ENCODE data around the gene KRT85.
"Not testable (repeated sequence)": the region's sequence is repeated elsewhere in the genome, so short reads cannot be mapped to it uniquely, and the experiment has no call there.

KRT85 gene

DNA sequence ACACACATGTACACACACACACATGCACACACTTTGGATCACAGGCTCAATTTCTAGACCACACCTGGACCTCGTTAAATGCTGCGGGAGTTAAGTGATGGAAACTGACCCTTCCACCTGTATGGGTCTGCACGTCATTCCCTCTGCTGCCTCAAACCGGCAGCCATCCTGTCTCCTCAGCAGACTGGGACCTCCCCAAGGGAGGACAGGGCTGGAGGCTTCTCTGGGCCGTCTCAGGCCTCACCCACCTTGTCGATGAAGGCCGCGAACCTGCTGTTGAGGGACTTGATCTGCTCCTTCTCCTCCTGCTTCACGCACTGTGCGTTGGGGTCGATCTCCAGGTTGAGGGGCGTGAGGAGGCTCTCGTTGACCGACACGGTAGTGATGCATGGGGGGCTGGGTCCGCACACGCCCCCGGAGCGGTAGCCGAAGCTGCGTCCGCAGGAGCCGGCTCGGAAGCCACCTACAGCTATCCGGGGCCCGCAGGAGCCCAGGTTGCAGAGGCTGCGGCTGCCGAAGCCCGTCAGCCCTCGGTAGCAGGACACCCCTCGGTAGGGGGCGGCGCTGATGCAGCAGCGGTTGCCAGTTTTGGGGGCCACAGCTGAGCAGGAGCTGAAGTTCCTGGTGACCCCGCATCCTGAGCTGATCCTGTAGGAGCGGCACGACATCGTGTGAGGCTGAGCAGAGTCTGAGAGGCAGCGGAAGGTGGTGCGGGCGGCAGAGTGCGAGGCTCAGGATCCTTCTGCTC is at the start of gene KRT85:
TSS of gene KRT85 (minus strand) at position 744 of the 748 bp plus-strand sequence. CDS start at position 668, 76 bp downstream.
- no peak for DNase-seq

DNA sequence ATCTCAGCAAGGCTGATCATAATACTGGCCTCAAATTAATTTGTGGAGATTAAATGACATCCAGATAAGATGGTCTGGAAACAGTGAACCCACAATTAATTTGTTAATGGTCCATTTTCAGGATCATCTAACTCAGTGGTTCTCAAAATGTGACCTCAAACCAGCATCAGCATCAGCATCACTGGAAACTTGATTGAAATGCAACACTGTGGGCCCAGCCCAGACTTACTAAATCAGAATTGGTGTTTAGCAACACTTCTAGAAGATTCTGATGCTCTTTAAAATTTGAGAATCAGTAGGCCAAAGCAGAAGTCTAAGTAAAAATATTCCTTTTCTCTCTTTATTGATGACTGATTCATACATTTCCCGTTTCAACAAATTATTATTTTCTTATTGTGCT is 49.5 kb upstream of the KRT85 start:
- DNase-seq: no peak

DNA sequence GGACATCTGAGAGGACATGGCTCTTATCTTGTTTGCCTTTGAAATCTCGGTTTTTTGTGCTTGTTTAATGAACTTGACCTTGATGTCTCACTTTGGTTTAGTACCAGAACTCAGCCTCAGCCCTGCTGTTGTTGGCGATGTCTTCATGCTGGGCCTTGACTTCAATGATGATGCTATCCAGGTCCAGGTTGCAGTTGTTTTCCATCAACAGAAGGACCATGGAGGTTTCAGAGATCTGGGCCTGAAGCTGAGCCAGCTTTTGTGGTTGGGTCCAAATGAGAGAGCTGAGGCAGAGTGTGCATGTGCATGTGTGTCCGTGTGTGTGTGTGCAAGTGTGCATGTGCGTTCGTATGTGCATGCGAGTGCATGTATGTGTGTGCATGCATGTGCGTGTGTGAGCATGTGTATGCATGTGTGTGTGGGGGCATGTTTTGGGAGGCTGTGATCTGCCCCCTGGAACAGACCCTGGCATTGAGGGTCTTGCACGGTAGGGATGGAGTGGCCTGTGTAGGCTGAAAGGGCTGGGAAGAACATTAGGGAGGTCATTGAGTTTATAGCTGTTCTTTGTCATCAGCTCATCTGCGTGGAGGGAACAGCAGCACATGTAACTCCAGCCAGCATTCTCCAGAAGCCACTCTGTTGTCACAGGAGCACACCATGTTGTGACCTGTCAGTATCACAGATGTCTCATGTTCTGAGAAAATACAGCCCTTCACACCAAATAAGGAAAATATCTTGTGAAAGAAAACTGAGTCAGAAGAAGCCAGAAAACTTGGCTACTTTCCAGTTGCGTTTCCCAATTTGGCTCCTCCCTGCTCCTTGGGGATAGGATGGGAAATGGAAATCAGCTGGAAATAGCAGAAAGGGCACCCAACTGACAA is 48.8 kb upstream of the KRT85 start:
- DNase-seq: no peak

DNA sequence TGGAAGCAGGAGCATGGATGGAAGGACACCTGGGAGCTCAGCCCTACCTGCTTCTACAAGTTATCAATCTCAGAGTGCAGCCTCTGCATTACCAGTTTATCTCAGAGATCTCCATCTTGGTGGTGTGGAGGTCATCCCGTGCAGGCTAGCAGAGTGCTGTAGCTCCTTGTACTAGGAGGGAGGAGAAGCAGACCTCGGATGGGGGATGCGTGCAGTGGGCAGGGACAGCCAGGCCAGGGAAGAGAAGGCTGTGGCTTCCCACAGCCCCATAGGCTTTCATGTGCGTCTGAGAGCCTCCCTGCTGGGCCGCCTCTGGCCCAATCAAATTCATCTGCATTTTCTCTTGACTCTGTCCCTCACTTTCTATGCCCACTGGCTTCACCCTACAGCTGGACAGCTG is 47.7 kb upstream of the KRT85 start:
- DNase-seq: no peak

DNA sequence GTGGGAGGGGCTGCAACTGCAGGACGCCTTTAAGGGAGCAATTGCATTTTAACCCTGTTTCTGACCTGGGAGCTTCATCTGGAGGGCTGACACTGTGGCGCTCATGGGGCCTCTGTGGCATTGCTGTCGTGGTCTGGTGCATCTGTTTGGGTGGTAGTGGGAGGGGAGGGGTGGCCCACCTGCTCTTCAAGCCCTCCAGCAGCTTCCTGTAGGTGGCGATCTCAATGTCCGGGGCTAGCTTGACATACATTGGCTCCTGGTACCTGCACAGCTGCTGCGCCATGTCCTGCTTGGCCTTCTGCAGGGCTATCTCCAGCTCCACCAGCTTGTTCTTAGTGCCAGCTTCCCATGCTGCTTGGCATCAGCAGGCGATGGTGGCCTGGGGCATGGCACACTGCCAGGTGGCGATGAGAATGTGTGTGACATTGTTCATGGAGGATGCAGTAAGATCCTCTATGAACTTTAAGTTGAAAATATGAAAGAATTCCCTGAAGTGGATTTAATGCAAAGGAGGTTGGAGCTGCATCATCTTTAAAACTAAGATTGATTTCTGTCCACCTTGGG is 46.6 kb upstream of the KRT85 start:
- DNase-seq: no peak

DNA sequence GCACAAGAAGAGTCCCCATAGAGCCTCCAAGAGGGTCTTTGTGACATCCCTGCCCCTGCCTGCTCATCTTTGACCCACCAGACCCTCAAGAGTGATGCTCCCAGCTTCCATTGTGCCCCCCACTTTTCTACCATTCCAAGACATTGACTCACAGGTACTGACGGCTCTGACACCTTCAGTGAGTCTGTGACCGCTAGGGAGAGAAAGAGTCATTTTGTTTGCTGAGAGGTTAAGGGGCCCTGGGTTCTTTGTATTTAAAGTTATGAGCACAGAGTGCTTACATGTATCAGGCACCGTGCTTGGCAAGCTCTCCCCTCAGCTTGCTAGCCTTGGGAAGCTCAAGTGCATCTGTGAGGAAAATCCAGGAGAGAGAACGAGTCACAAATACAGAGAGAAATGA is 45.9 kb upstream of the KRT85 start:
- no peak for DNase-seq

DNA sequence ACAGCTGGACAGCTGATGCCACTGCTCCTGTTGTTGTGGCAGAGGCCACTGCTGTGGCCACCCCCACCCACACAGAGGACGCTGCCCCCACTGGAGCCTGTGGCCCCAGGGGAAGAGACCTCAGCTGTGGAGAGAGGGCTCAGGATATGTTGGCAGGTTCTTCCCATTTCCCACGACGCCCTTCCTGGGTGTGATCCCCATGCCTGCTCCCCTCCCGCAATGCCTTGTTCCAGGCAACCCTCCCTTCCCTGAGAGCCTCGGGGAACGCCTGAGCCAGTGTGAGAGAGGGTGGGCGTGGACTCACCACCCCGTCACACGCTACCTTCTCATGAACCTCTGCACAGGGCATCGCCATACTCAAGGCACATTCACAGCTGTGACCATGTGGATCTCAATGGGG is 44.5 kb upstream of the KRT85 start:
- DNase-seq: no peak

DNA sequence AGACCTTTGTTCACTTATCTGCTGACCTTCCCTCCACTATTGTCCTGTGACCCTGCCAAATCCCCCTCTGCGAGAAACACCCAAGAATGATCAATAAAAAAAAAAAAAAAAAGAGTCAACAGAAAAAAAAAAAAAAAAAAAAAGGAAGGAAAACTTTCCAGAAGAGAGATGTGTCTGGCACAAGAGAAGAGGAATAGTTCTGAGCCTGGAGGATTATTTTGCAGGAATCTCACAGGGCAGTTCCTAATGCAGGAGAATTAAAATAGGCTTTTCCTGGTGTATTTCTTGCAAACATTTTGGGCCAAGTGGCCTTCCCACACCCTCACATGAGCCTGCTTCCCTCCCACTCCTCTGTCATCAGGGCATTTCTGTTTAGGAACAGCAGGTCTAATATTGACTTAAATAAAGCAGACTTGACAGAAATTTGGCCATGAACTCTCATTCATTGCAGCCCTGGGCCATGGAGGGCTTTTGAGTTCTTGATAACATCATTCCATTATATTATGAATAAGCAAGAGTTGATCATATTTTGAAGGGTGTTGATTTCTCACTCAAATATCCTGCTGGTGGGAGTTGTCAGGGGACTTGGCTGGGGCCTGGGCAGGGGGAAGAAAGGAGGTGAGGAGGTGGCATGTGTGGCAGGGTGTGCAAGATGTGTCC is 43.4 kb upstream of the KRT85 start:
- not testable (repeated sequence) for DNase-seq

DNA sequence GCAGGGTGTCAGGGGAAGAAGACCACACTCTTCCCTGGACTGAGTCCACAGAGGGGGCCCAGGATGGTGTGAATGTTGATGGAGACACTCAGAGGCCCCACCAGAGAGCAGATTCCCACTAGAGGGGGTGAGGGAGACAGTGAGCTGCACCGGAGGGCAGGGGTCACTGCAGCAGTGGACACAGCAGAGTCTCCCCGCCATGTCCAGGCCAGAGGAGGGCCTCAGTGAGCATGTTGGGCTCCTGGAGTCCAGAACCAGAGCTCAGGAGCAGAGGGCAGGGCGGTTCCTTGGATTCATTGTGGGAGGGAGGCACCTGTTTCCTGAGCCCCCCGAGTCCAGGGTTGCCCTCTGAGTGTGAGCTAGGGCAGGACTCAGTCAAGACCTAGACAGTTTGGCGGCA is 40.6 kb upstream of the KRT85 start:
- DNase-seq: no peak

DNA sequence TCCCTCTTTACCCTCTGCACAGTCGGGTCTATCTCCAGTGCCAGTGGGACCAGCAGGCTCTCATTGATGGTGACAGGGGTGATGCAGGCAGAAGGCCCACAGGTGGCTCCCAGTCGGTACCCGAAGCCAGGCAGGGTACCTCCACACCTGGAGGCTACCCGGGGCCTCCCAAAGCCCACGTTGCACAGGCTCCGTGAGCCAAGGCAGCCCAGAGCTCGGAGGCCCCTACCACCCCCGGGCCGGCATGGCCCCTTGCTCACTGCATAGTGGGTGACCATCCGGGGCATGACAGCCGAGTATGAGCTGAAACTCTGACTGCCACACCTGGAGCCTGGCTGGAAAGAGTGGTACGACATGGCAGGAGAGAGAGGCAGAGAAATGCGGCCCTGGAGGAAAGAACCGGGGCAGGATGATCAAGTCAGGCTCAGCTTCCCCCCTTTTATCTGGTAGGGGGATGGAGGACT is 38.7 kb upstream of the KRT85 start, which contains the start of gene KRT82:
TSS of gene KRT82 (minus strand) at position 414 of the 464 bp plus-strand sequence. CDS start at position 356, 58 bp downstream.
- no peak for DNase-seq

DNA sequence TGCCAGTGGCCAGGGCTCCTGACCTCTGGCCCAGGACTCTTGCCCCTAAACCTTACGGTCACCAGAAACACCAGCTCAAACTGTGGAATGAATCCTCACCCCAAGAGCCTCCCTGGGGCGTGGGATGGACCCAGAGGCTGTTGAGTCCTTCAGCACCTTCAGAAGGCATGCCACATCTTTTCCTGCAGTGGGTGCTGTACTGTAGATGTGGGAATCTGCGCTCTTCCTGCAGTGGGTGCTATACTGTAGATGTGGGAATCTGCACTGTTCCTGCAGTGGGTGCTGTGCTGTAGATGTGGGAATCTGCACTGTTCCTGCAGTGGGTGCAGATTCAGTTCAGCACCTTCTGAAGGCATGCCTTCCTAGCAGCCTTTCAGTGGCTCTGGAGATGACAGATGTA is 37.7 kb upstream of the KRT85 start:
- DNase-seq: no peak

DNA sequence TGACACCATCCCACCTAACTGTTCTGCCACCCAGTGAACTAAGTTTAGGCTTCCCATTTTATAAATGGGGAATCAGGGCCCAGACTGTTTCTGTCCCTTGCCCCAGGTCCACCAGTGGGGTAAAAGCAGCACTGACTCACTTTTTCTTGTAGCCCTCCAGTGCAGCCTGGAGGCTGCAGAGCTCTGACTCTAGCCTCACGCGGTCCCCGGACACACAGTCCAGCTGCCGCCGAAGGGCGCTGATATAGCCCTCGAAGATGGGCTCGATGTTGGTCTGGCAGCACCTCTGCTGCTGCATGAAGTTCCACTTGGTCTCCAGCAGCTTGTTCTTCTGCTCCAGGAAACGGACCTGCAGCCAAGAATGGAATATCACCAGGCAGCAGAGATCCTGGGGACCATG is 36.3 kb upstream of the KRT85 start:
- no peak for DNase-seq

DNA sequence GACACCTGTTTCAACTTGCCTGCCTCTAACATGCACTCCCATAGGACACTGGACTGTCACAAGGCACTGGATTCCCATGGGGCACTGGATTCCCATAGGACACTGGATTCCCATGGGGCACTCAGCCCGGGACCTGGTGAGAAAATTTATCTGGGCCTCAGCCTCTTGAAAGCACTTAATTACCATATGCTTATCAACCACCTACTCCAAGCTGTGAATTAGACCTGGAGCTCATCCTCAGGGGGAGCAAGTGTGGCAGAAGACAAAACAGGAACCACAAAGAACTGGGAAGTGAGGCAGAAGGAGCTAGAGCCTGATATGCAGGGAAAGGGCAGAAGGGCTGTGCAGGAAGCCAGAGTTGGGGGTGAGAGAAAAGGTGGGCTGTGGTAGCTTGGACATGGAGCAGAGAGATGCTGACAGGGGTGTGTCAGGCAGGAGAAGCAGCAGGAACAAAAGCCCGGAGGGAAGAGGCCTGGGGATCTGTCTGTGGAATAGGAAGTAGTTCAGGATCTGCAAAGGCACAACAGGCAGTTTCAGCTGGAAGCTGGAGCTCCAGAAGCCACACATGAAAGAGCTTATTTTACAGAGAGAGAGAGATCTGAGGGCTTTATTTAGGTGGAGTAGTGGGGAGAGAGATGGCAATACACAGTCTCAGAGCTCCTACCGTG is 35.7 kb upstream of the KRT85 start:
- no peak for DNase-seq

DNA sequence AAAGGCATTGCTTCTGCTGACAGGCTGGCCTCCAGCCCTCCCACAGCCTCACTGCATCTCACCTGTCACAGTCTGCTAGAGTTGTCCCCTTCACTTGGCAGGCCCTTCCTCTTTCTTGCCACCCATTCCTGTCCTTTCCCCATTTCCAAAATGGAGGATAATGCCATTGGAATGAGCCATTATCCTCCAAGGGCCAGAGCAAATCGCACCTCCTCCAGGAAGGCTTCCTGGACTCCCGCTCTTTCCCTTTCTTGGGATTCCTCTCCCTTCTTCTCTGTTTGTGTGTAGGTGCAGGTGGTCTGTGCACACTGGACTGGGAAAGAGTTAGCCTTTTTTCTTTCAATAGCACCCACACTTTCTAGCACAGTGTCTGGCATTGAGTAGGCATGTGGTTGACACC is 35.1 kb upstream of the KRT85 start:
- no peak for DNase-seq

DNA sequence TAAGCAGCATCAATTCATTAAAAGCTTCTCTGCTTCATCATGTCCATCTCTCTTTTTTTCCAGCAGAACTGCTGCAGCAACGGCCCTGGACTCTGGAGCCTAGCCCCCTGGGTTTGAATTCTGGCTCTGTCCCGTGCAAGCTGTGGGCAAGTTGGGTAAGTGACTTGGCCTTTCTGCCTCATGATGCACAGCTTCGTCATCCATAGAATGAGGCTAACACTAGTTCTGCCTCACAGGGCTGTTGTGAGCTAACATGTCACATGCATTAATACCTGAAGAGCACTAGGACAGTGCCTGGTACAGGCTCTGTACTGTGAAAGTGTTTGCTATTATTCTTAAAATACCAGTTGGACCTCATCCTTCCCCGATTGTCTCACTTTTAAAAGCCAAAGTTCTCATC is 34.6 kb upstream of the KRT85 start:
- DNase-seq: no peak

DNA sequence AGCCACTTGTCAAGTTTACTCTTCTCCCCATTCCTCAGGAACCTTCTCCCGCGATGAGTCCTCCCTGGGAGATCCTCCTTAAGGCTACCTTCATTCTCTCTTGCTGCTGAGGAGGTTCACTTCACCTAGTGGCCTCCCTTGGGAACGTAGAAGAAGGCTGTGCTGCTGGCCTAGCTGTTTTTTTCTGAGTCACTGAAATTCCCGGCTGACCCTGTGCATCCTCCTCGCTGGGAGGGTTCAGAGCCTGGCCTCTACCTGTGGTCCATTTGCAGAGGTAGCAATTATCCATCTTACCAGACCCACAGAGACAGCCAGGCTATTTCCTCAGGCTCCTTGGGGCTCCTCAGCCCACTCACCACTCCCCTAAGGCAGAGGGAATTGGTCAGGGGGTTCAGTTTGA is 34.2 kb upstream of the KRT85 start:
- no peak for DNase-seq

DNA sequence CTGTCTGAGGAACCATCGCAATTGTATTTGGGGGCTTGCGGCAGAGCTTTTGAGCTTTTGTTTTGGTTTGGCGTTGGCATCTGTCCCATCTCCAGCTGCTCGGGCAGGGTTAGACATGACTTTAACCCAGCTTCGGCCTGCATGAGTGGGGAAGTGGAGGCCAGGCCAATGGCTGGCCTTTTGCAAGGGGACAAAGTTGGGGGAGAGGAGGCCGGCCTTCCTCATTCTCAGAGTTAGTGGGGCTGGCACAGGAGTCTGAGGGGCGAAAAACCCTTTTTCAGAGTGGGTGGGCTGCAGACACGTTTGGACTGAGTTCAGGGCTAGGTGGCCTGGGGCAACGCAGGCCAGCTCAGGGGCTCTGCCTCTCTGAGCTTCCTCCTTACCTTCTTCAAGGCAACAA is 33.6 kb upstream of the KRT85 start:
- no peak for DNase-seq

DNA sequence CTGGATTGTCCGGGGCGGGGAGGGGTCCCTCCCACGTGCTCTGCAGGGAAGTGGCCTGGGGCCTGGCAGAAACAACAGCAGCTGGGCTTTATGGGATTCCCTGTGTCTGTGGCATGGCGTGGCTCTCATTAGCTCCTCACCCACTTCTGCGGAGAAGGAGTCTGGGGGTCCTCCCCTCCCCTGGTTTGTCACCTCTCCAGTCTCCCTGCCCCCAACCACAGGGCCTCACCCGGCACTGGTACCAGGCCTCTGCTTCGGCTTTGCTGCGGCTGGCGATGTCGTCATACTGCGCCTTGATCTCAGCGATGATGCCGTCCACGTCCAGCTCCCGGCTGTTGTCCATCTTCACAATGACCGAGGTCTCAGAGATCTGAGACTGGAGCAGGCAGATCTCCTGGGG is 32.5 kb upstream of the KRT85 start:
- no peak for DNase-seq

DNA sequence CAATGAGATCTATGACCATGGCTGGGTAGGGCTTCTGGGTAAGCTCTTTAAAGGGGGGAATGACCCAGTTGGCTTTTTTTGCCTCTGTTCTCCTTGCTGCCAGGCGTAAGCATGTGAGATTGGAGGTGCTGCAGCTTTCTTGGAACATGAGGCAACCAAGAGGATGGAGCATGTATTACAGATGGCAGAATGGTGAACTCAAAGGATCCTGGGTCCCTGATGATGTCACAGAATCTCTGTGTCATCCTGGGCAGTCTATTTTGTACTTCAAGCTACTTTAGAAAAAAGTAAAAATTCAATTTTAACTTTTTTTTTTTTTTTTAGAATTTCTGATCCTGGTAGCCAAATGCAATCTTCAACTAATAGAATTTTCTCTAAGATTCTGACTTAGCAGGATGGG is 30.9 kb upstream of the KRT85 start:
- no peak for DNase-seq

DNA sequence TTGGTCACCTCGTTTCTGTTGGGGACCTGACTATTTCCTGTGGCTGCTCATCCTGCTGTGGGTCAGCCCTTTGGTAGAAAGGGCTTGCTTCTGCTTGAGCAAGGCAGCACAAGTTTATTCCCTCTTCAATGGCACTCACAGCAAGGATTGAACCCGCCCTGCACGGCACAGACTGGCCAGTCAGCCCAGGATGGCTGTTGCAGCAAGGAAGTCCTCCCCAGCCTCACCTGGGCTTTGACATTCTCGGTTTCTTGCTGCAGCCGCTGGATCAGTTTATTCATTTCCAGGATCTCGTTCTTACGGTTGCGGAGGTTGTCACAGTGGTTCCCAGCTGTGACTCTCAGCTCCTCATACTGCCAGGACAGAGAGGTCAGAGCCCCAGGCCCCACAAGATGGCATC is 29.4 kb upstream of the KRT85 start:
- DNase-seq: no peak

DNA sequence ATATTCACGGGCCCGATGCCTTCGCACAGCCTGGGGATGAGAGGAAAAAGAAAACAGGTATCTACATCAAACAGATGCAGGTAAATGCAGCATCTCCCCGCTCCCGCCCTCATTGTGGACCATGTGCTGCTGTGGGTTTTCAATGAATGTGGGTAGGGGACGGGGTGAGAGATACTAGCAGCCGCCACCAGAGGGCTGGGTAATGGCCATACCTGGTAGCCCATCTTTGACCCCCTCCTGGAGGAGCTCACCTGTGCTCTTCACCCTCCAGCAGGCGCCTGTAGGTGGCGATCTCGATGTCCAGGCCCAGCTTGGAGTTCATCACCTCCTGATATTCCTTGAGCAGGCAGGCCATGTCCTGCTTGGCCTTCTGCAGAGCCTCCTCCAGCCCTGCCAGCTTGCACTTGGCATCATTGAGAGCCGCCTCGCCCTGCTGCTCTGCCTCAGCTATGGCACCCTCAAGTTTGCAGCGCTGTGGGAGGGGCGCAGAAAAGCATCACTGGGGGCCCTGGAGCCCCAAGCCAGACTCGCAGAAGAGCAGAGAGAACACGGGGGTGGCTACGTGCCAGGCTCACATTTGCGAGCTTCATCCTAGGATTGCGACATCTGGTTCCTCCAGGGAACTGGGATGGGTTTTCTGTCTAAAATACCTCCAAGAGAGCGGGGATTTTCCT is 28.6 kb upstream of the KRT85 start:
- DNase-seq: peak in 1 of 6 experiments; percentile 5

DNA sequence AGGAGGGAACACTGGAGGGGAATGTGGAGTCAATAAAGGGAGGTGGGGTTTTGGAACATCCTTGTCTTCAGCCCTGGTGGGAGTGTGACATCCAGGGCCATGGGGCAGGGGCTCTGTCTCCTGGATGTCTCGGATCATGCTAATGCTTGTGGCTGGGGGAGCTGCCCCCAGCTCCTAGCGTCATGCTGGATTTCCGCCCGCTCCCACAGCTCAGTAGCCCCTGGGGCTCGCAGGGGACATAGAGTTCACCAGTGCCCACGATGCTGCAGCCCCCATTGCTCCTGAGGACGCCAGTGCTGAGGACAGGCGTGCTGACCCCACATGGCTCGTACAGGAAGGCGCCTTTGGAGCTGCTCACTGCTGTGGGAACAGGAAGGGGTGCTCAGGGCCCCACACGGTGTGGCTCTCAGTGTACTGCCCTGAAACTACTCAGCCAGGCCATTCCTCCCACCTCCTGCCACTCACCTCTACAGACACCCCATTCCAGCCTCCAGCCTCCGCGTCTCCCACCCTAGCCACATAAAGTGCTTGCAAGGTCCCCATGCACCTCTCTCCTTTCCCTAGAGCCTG is 27.6 kb upstream of the KRT85 start:
- no peak for DNase-seq
